ENCODE measurements around the gene MPZL3.

The MPZL3 gene

GRCh38 chr11:118226296-118226695 lies 25.9 kb downstream of the MPZL3 start:
- peak overlapping the region; percentile 97 for H3K27ac ChIP-seq
- peak overlapping the region; percentile 77 to 96 for H3K4me3 ChIP-seq (ENCODE audit: low read depth in 1 of 2, low read length in 1 of 2)
- TF ChIP-seq CTCF (IDR thresholded peaks at IDR 0.05), result no peak
- H3K4me1 ChIP-seq (ENCODE audit: control insufficient read depth in 1 of 2, insufficient read depth in 1 of 2, low read depth in 1 of 2, low read length in 1 of 2), result peaks cover 81 to 99% of the 10 kb centered on the region in 2 experiments
- no peaks in the 10 kb centered on the region for H3K27me3 ChIP-seq
- no peaks in the 10 kb centered on the region for H3K9me3 ChIP-seq
- peaks cover 47% of the 10 kb centered on the region for H3K36me3 ChIP-seq

- Histone ChIP-seq H3K27me3 (no peaks in the 10 kb centered on the region), H3K27ac (peak within 1 kb of the TSS; percentile 97), H3K4me3 (ENCODE audit: low read depth in 1 of 2, low read length in 1 of 2) (peak within 1 kb of the TSS; percentile 77 to 96), H3K9me3 (no peaks in the 10 kb centered on the region), H3K36me3 (peaks cover 48% of the 10 kb centered on the region), H3K4me1 (ENCODE audit: control insufficient read depth in 1 of 2, insufficient read depth in 1 of 2, low read depth in 1 of 2, low read length in 1 of 2) (peaks cover 81 to 99% of the 10 kb centered on the region in 2 experiments)
- peak; percentile 27 for TF ChIP-seq CTCF (IDR thresholded peaks at IDR 0.05)
Measured at GRCh38 chr11:118224511-118225188, 27.5 kb downstream of the MPZL3 start, which contains the start of gene JAML. JAML (minus strand) TSS chr11:118225011; CDS start chr11:118214866, 10,145 bp downstream.

GRCh38 chr11:118223992-118224391 lies 28.2 kb downstream of the MPZL3 start:
- Histone ChIP-seq H3K27ac (peak overlapping the region; percentile 97), H3K27me3 (no peaks in the 10 kb centered on the region)

GRCh38 chr11:118223570-118223969 lies 28.6 kb downstream of the MPZL3 start:
- no peak for TF ChIP-seq CTCF (IDR thresholded peaks at IDR 0.05)
- Histone ChIP-seq H3K4me1 (ENCODE audit: control insufficient read depth in 1 of 2, insufficient read depth in 1 of 2, low read depth in 1 of 2, low read length in 1 of 2) (peaks cover 81 to 99% of the 10 kb centered on the region in 2 experiments), H3K4me3 (ENCODE audit: low read depth in 1 of 2, low read length in 1 of 2) (peak overlapping the region; percentile 77 to 96), H3K27ac (peak overlapping the region; percentile 97), H3K9me3 (no peaks in the 10 kb centered on the region), H3K27me3 (no peaks in the 10 kb centered on the region), H3K36me3 (peaks cover 51% of the 10 kb centered on the region)

More at GRCh38 chr11:118223992-118224391, 28.2 kb downstream of the MPZL3 start:
- Histone ChIP-seq H3K4me1 (ENCODE audit: control insufficient read depth in 1 of 2, insufficient read depth in 1 of 2, low read depth in 1 of 2, low read length in 1 of 2) (peaks cover 81 to 99% of the 10 kb centered on the region in 2 experiments), H3K4me3 (ENCODE audit: low read depth in 1 of 2, low read length in 1 of 2) (peak overlapping the region; percentile 77 to 96), H3K36me3 (peaks cover 48% of the 10 kb centered on the region), H3K9me3 (no peaks in the 10 kb centered on the region)
- no peak for TF ChIP-seq CTCF (IDR thresholded peaks at IDR 0.05)

GRCh38 chr11:118222437-118222836 lies 29.7 kb downstream of the MPZL3 start:
- H3K4me3 ChIP-seq (ENCODE audit: low read depth in 1 of 2, low read length in 1 of 2), result peak overlapping the region; percentile 77 to 96
- no peaks in the 10 kb centered on the region for H3K27me3 ChIP-seq
- H3K4me1 ChIP-seq (ENCODE audit: control insufficient read depth in 1 of 2, insufficient read depth in 1 of 2, low read depth in 1 of 2, low read length in 1 of 2), result peaks cover 81 to 99% of the 10 kb centered on the region in 2 experiments
- TF ChIP-seq CTCF (IDR thresholded peaks at IDR 0.05), result no peak
- H3K36me3 ChIP-seq, result peaks cover 58% of the 10 kb centered on the region
- H3K9me3 ChIP-seq, result no peaks in the 10 kb centered on the region
- peak overlapping the region; percentile 97 for H3K27ac ChIP-seq

All from neutrophil (primary cell).